DMS53 treated with DMSO at 0.1 percent for 48 hours (cell line): ENCODE measurements around the gene GXYLT2.
A peak's percentile ranks its signal among the peaks of the same experiment; 100 is the strongest.
"Not testable (repeated sequence)": the region's sequence is repeated elsewhere in the genome, so short reads cannot be mapped to it uniquely, and the experiment has no call there.

Source experiments
- DNase-seq: peaks from one replicate; lab custom pipeline; 2025; ENCODE audit not compliant: unreplicated experiment; lab: John Stamatoyannopoulos, UW

Gene GXYLT2

DNA sequence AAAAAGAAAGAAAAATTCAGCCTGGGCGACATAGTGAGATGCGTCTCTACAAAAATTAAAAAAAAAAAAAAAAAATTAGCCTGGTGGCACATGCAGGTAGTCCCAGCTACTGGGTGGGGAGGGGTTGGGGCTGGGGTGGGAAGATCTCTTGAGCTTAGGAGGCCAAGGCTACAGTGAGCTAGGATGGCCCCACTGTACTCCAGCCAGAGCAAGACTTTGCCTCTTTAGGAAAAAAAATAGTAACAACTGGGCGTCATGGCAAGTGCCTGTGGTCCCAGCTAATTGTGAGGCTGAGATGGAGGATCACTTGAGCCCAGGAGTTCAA is 84.8 kb downstream of the GXYLT2 start:
- no peak for DNase-seq

DNA sequence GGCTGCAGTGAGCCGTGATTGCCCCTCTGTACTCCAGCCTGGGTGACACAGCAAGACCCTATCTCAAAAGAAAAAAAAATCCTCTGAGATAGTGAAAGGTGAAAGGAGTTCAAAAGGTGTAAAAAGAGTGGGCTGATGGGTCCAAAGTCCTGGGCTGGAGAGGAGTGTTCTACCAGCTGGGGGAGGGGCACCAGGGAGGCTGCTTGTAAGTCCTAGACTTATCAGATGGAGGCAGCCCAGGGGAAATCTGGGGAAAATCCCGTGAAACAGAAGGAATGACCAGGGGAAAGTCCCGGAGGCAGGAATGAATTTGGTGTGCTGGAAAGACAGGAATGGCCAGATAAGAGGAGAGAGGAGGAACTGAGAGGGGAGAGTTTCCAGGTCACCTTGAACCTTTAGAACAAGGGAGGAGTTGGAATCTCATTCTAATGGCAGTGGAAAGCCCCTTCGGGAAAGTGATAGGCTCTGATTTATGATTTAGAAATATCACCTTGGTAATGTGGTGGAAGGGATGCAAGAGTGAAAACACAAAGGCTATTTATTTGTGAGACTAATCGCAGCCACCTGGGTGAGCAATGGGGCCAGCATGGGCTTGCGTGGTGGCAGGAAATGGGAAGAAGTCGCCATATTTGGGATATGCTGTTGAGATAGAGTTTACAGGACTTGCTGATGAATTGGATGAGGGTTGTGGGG is 85.3 kb downstream of the GXYLT2 start:
- DNase-seq, result no peak

DNA sequence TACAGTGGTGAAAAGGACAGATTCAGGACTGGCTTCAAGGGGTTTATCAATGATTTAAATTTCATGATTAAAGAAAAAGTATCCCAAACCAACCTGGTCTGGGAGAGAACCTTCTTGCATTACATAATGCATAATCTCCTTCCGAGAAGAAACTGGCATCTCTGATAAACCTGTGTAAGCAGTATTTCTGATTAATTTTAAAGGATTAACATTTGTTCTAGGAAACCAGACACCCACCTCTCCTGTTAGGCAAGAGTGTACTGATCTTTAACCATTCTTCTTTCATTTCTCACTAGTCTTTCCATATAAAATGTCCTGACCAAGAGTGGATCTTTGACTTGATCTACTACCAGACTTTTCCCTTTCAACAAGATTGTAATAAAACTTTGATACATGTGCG is 85.9 kb downstream of the GXYLT2 start:
- DNase-seq, result no peak

DNA sequence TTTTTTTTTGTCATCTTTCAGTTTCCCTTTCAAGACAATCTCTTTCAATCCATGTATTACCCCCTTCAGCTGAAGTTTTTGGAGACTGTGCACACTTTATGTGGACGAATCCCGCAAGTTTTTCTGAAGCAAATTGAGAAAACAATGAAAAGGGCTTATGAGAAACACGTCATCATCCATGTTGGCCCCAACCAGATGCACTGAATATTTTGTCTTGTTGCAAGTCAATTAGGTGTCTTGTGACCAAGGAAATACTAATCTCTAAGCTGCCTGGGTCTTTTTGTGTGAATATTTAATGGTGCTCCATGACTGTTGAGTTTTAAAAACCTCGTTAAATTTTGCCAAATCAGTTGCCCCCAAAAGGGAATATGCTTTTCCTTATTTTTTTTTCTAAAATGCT is 87.1 kb downstream of the GXYLT2 start:
- DNase-seq, result no peak

DNA sequence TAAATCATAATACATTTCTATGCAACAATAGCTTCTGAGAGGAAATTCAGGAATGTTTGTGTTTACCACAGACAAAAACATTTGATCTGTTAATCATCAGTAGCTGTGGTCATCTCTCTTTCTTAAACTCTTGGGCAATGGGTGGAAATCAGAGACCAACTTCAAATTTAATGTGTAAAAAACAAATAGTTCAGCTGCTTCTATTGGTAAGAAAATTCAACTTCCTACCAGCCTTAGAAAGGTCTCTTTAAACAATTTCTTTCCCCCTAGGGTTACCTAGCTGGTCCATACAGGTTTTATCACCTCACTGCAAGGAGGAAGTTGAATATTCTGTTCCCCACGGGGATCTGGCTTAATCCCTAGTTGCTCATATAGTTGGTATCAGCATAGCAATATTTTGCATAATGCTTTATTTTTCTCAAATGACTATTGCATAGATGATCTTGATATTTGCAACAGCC is 88.5 kb downstream of the GXYLT2 start:
- DNase-seq, result no peak

DNA sequence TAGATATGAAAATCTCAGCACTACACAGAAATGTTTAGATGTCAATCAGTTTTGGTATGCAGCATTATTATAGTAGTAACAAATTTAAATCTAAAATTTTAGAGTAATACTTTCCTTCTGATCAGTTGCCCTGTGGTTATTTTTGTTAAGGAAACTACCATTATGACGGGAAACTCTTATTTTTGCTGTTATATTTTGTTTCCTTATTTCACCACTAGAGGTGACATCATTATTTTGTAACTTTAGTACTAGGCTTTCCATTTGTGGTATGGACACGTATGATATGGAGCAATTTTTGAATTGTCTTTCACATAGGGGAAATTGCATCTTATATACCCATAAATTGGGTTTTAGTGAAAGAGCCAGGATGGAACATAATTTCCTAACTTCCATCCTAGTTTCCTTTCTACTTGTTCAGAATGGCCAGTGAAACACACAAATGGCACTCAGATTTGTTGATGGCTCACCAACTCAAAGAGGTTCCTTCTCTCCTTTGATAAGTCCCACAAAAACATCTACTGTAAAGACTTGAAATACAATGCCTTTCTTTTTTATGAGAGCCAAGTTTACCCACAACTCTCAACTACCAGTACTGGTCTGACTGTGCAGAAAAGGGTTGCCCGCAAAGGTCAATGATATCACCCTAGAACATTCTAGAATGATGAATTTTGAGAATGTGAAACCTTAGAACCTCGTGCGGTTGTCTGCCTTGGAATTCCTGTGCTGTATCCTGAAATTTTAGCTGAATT is 89.4 kb downstream of the GXYLT2 start:
- no peak for DNase-seq

DNA sequence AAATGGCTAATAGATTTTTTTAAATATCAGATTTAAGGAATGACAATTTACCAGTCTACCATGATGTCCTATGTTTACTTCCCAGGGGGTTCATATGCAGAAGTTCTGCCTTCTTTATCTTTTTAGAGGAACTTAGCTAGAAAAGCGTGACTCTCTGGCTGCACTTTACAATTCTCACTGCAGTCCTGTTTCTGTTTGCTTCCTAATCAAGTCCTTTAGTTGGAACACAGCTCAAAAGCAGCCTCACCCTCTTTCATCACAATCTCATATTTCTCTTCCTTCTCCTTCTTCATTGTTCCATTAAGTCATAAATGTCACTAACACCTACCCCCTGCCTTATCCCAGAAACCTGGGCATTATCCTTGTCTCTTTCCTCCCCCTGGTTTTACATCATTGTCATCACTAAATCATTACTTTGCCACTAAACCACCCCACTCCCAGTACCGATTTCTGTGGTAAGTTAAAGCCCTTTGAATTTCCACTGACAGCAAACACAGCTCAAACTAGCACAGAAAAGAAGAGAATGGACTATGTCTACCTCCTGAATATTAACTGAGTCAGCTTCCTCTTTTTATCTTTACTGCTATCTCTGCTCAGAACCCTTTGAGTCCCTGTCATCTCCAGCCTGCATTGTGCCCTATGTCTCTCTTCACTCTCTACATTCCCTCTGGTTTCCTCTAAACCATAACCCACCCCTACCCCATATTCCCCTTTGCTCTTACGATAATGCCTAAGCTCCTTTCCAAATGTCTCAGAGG is 94.9 kb downstream of the GXYLT2 start:
- no peak for DNase-seq

DNA sequence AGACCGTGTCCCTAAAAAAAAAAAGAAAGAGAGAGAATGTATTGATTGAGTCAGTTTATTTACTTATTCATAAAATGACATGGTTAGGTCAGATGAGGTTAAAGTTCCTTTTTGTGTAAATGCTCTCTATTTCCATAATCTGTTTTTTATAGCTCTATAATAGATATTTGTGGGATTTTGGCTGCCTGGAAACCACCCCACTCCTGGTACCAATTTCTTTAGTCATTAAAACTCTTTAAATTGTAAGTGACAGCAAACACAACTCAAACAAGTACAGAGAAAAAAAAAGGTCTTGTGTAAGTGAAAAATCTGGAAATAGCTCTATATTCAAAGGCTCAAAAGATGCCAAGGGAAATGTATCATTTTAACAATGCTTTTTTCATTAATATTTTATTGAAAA is 97.7 kb downstream of the GXYLT2 start:
- no peak for DNase-seq

DNA sequence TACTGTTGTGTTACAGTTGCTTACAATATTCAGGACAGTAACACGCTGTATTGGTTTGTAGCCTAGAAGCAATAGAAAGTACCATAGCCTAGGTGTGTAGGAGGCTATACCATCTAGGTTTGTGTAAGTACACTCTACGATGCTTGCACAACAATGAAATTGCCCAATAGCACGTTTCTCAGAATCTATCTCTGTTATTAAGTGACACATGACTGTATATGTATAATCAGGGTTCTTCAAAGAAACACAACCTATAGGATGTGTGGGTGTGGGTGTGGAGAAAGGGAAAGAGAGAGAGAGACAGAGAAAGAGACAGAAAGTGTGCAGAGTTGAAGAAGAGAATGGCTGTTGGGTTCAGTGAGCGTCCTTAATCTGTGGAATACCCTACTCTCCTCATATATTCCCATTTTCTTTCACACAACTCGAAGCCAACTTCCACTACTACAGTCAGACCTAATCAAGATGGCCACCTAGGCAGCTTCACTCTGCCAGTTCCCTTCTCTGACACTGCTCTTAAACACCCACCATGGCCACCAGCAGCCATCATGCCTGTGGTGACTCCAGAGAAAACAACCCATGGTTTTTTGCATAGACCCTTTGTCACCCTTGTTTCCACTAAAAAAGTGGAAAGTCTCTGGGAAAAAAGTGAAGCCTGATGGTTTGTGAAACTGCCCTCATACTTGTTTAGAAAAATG is 103.0 kb downstream of the GXYLT2 start:
- no peak for DNase-seq

DNA sequence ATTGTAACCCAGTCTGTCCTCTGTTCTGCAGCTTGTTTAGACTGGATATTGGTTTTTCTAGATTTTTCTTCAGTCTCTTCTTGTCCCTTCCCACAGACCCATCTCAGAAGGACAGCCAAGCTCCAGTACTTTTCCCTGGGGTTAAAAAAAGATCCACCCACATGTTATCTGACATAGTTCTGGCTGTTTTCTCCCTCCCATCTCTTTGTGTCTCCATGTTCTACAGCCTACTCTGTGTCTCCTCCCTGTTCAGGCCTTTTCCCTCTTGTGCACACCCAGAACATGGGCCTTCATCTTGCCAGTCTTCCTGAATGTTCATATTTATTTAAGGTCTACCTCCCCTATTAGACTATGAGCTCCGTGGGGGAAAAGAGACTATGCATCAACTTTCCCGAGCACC is 103.7 kb downstream of the GXYLT2 start:
- DNase-seq, result no peak

DNA sequence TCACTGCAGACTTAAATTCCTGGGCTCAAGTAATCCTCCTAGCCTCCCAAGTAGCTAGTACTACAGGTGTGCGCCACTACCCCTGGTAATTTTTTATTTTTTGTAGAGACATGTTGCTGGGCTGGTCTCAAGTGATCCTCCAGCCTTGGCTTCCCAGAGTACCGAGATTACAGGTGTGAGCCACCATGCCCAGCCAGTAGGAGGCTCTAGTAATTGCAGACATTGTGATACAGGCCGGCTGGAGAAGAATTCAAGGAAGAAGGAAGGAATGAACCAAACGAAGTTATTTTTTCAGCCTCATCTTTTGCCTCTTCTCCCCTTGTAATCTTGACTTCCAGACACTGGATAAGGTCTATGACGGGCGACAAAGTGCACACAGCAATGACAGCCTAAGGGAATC is 105.5 kb downstream of the GXYLT2 start:
- DNase-seq, result no peak

DNA sequence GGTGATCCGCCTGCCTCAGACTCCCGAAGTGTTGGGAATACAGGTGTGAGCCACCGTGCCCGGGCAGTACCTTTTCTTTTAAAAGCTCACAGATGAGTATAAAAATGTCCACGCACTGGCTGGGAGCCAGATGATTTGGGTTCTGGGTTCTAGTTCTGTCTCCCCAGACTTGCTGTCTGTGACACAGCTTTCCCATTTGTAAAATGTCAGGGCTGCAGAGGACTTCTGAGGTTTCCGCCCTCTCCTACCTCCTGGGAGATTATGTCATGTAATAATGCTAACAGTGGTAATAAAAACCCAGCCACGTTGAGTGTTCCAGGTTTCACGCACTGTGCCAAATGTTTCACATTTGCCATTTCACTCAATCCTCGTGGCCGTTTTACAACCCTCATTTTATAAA is 107.5 kb downstream of the GXYLT2 start:
- DNase-seq, result no peak

DNA sequence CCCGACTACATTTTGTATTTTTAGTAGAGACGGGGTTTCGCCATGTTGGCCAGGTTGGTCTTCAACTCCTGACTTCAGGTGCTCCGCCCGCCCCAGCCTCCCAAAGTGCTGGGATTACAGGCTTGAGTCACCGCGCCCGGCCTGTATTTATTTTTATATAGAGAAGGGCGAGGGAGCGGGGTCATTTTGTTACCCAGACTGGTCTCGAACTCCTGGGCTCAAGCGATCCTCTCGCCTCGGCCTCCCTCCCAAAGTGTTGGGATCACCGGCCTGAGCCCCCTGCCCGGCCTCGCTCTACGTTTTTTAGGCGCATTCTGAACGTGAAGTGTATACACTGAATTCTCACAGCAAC is 108.3 kb downstream of the GXYLT2 start:
- no peak for DNase-seq

DNA sequence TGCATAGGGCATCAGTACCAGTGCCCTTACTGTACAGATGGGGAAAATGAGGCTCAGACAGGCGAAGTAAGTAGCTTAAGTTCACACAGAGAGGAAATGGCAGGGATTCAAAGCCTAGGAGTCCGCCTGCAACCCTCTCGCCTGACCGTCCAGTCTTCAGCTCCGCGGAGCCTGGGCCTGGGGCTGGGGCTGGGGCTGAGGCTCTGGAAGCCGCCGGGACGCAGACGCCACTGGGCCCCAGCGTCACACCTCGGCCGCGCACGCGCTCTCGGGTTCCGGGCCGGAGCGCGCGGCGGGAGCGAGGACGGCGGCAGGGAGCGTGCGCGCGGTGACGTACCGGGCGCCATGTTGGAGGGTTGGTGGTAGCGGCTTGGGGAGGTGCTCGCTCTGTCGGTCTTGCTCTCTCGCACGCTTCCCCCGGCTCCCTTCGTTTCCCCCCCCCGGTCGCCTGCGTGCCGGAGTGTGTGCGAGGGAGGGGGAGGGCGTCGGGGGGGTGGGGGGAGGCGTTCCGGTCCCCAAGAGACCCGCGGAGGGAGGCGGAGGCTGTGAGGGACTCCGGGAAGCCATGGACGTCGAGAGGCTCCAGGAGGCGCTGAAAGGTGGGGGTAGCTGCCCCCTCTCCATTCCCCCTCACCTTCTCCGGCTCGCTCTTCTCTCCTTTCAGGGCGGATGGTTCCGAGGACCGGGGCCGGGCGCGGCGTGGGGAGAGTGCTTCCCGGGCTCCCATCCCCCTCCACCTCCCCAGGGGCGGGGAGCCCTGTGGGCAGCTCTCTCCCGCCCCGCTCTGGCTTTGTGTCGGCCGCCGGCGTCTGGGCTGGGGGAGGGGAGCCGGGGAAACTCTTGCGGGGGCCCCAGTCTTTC is 108.9 kb downstream of the GXYLT2 start, which contains the start of gene PPP4R2:
Gene PPP4R2 (plus strand): TSS at position 339 of the 861 bp plus-strand sequence. CDS start 227 bp downstream, at position 566.
- DNase-seq, result peak; percentile 22

DNA sequence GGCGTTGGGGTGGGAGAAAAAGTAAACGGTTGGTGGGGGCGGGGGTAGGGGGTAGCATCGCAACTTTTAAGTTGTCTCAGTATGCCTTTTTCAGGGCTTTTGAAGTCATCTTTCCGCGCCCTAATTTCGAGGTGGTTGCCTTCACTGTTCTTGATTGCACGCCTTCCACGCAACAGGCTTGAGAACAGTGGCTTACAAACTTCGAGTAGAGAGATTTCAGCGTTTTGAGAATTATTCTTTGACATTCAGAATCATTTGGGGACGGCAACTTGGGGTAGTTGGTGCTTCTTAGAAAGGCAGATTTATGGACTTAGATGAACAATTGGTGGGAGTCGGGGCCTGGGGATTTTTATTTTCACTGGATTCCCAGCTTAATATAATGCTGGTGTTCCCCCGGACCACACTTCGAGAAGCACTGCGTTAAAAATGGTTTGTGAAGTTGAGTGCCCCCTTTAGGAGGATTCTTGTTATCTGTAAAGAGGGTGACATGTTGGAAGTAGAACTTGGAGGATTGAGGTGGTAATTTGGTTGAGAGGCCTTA is 109.6 kb downstream of the GXYLT2 start:
- DNase-seq, result no peak

DNA sequence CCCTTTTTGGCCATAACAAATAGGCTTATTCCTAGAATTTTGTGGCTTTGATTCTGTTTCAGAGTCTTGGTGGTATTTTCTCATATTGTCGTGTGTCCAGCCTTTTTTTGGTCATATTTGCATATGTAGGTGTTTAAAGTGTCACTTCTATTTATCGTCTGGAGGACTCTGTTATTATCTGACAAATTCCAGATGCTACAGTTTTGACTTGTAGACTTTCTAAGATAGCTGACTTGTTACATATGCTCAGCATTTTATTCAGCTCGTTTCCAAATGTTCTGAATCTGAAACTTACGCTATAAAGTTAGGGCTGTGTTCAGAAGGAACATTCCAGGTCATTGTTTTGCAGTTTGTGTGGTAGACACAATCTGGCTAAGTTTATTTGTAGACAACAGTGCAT is 110.6 kb downstream of the GXYLT2 start:
- DNase-seq, result no peak

DNA sequence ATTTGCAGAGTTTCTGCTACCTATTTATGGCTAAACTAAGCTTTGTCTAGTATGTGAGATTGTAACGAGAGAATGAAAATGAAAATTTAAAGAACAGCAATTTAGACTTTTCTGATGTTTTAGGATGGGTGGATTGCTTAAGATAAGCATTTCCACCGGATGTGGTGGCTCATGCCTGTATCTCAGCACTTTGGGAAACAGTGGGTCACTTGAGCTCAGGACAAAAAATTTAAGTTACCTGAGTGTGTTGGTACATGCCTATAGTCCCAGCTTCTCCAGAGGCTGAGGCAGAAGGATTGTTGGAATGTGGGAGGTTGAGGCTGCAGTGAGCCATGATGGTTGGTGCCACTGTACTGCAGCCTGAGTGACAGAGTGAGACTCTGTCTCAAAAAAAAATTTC is 112.1 kb downstream of the GXYLT2 start:
- no peak for DNase-seq

DNA sequence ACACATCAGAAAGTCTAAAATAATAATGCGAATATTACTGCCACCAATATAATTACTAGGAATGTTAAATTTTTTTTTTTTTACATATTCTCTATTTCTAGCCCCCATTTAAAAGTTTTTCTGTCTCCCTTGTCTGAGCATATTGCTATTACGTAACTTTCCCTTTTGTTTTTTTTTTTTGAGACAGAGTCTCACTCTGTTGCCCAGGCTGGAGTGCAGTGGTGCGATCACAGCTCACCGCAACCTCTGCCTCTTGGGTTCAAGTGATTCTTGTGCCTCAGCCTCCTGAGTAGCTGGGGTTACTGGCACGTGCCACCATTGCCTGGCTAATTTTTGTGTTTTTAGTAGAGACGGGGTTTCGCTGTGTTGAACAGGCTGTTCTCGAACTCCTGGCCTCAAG is 115.2 kb downstream of the GXYLT2 start:
- DNase-seq, result not testable (repeated sequence)

DNA sequence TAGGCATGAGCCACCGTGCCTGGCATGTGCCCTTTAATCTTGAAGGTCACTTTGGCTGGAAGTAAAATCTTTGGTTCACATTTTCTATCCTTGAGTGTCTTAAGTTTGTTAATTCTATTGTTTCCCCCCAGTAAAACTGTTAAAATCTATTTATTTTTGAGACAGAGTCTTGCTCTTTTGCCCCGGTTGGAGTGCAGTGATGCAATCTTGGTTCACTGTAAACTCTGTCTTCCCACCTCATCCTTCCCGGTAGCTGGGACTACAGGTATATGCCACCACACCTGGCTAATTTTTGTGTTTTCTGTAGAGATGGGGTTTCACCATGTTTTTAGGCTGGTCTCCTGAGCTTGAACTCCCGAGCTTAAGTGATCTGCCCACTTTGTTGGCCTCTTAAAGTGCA is 116.5 kb downstream of the GXYLT2 start:
- no peak for DNase-seq

DNA sequence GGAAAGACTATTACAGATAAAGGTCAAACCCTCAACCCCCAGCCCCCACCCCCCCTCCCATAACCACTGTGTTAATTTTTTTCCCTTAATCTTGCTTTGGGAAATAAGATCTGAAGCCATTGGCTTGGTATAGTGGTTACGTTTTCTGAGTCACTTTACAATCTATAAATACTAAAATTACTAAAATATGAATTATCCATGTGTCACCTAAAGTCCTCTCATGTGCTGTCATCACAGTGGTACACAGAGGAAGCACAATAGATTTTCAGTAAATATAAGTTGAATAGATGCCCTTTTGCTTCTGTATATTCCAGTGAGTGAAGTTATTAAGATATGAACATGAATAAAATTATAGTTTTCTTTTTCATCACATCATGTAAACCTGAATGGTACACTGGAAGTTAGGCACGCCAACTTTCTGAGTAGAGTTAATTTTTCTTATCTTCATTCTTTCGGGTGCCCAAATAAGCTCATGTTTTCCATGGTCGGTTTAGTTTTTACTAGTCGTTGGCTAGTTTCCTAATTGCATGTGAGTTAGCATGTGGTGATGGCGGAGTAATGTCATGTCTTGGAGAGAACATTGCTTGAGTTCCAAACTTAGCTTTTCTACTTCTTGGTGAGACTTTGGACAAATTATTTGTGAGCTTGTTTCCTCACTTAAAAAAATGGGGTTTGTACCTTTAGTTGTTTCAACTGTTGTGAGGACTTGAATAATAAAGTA is 120.3 kb downstream of the GXYLT2 start:
- no peak for DNase-seq
